Mesenchymal stem cell (in vitro differentiated cells and primary cell): Measurements from ENCODE around the gene OR2V1.
"Not testable (repeated sequence)": the region's sequence is repeated elsewhere in the genome, so short reads cannot be mapped to it uniquely, and the experiment has no call there.

Experiments
- DNase-seq: peaks from one replicate; pipeline ENCODE4 v3.0.0-alpha.2; 2013
- H2AFZ ChIP-seq: one replicate; pipeline ENCODE4 v1.6.1; 2013; ENCODE audit warnings: low read depth, mild to moderate bottlenecking, control low read depth, inconsistent platforms, low read length, moderate library complexity
- H2AK5ac ChIP-seq: 2 replicates; pipeline ENCODE4 v1.6.1; 2013; ENCODE audit warnings: low read length, moderate library complexity, mild to moderate bottlenecking, inconsistent platforms; ENCODE audit not compliant: severe bottlenecking
- H2BK120ac ChIP-seq: one replicate; pipeline ENCODE4 v1.6.1; 2013; ENCODE audit warnings: low read depth, mild to moderate bottlenecking, inconsistent platforms, low read length, moderate library complexity
- H2BK12ac ChIP-seq, 2 experiments: one replicate each; pipeline ENCODE4 v1.6.1; 2013; ENCODE audit warnings: inconsistent platforms in 2 of 2, low read length in 2 of 2, mild to moderate bottlenecking in 2 of 2, moderate library complexity in 2 of 2, control low read depth in 1 of 2
- H2BK15ac ChIP-seq: one replicate; pipeline ENCODE4 v1.6.1; 2013; ENCODE audit warnings: mild to moderate bottlenecking, low read depth, inconsistent platforms; ENCODE audit not compliant: poor library complexity, severe bottlenecking
- H2BK5ac ChIP-seq: 2 replicates; pipeline ENCODE4 v1.6.1; 2013; ENCODE audit warnings: low read depth, mild to moderate bottlenecking, low read length, control low read depth, inconsistent platforms; ENCODE audit not compliant: poor library complexity, severe bottlenecking
- H3K14ac ChIP-seq, 2 experiments: one replicate each; pipeline ENCODE4 v1.6.1; 2013; ENCODE audit warnings: inconsistent platforms in 2 of 2, low read length in 2 of 2, control low read depth in 1 of 2, mild to moderate bottlenecking in 1 of 2, moderate library complexity in 1 of 2
- H3K18ac ChIP-seq, 2 experiments: one replicate each; pipeline ENCODE4 v1.6.1; 2013; ENCODE audit warnings: inconsistent platforms in 2 of 2, low read length in 2 of 2, control low read depth in 1 of 2, low read depth in 1 of 2, mild to moderate bottlenecking in 1 of 2
- H3K23ac ChIP-seq, 2 experiments: one replicate each; pipeline ENCODE4 v1.6.1; 2013; ENCODE audit warnings: inconsistent platforms in 2 of 2, low read length in 2 of 2, mild to moderate bottlenecking in 2 of 2, moderate library complexity in 2 of 2, control low read depth in 1 of 2
- H3K27ac ChIP-seq: 2 replicates; pipeline ENCODE4 v1.5.1; 2013; ENCODE audit warnings: mild to moderate bottlenecking, moderate library complexity, low read length, control low read depth, inconsistent platforms; ENCODE audit not compliant: poor library complexity, severe bottlenecking
- H3K27me3 ChIP-seq, 2 experiments: 2 replicates each; pipeline versions ENCODE4 v1.6.1 to v1.7.0; 2013; ENCODE audit warnings: low read length in 2 of 2, mild to moderate bottlenecking in 2 of 2, moderate library complexity in 2 of 2, control low read depth in 1 of 2, inconsistent platforms in 1 of 2; ENCODE audit not compliant: control insufficient read depth in 1 of 2, insufficient read depth in 1 of 2
- H3K36me3 ChIP-seq, 2 experiments: 2 replicates each; pipeline versions ENCODE4 v1.6.1 to v1.7.0; 2013; ENCODE audit warnings: low read length in 2 of 2, control low read depth in 1 of 2, inconsistent platforms in 1 of 2, low read depth in 1 of 2, mild to moderate bottlenecking in 1 of 2; ENCODE audit not compliant: insufficient read depth in 2 of 2, control insufficient read depth in 1 of 2
- H3K4ac ChIP-seq, 2 experiments: one replicate each; pipeline ENCODE4 v1.6.1; 2013; ENCODE audit warnings: inconsistent platforms in 2 of 2, low read length in 2 of 2, mild to moderate bottlenecking in 2 of 2, moderate library complexity in 2 of 2, control low read depth in 1 of 2, low read depth in 1 of 2
- H3K4me1 ChIP-seq: 2 replicates; pipeline ENCODE4 v1.6.1; 2013; ENCODE audit warnings: low read depth, low read length, control low read depth; ENCODE audit not compliant: control insufficient read depth, insufficient read depth
- H3K4me2 ChIP-seq: 2 replicates; pipeline ENCODE4 v1.6.1; 2013; ENCODE audit warnings: low read length, mild to moderate bottlenecking, inconsistent platforms; ENCODE audit not compliant: poor library complexity, severe bottlenecking
- H3K4me3 ChIP-seq, 2 experiments: 2 replicates each; pipeline versions ENCODE4 v1.5.1 to v1.7.0; 2013; ENCODE audit warnings: low read length in 2 of 2, mild to moderate bottlenecking in 2 of 2, control low read depth in 1 of 2, low read depth in 1 of 2; ENCODE audit not compliant: insufficient read depth in 1 of 2
- H3K79me1 ChIP-seq: replicated peaks from 2 replicates; pipeline ENCODE4 v1.6.1; 2013; ENCODE audit warnings: mild to moderate bottlenecking, control low read depth, low read length, inconsistent platforms; ENCODE audit not compliant: poor library complexity, severe bottlenecking
- H3K9ac ChIP-seq: 2 replicates; pipeline ENCODE4 v1.7.0; 2013; ENCODE audit warnings: mild to moderate bottlenecking, low read length, moderate library complexity
- H3K9me3 ChIP-seq: 2 replicates; pipeline ENCODE4 v1.7.0; 2013; ENCODE audit warnings: mild to moderate bottlenecking, low read length; ENCODE audit not compliant: control insufficient read depth
- H4K8ac ChIP-seq: one replicate; pipeline ENCODE4 v1.6.1; 2013; ENCODE audit warnings: inconsistent platforms, mild to moderate bottlenecking, low read length, moderate library complexity
- H4K91ac ChIP-seq: one replicate; pipeline ENCODE4 v1.6.1; 2013; ENCODE audit warnings: mild to moderate bottlenecking, low read length, inconsistent platforms
- WGBS: methylation state at CpG from one replicate; pipeline ENCODE4 v1.1.7; 2013; ENCODE audit warnings: mixed read lengths; 5-methylcytosine and 5-hydroxymethylcytosine counted together

OR2V1 gene

DNA sequence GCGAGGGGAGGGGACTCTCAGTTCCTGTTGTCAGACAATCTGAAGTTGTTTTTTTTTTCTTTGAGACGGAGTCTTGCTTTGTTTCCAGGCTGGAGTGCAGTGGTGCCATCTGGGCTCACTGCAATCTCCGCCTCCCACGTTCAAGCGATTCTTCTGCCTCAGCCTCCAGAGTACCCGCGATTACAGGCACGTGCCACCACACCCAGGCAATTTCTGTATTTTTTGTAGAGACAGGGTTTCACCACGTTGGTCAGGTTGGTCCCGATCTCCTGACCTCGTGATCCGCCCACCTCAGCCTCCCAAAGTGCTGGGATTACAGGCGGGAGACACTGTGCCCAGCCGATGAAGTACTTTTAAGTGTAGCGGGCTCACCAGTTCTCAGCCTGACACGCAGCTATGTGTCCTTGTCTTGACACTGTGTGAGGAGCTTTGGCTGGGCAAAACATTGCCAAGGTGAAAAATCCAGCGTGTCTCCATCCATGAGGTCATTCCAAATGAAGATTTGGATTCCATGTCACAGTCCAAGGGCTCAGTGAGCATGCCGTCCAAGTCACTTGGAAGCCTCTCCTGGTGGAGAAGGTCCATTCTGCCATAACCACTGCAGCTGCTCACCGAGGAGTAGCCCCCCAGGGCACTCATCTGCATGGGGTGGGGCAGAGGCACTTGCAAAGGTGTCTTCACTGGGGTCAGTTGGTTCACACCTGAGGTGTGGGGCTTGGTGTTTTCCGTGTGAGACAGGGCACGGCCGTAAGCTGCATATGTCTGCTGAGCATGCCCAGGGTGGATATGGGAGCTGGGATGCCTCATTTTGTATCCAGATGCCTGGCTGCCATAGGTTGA, 32.0 kb downstream of the OR2V1 start:
- H2AFZ ChIP-seq = no peak overlapping the region
- peaks cover 13 to 18% of the 10 kb centered on the region in 2 experiments for H3K27me3 ChIP-seq
- H3K18ac ChIP-seq = no peak overlapping the region
- no peak overlapping the region for H3K4ac ChIP-seq
- whole genome bisulfite sequencing = 33% methylated on average over 21 of the region's 22 CpGs
- H4K91ac ChIP-seq = no peak overlapping the region
- H3K14ac ChIP-seq = no peak overlapping the region
- H3K4me2 ChIP-seq = no peak overlapping the region
- no peak for DNase-seq
- H2BK15ac ChIP-seq = no peak overlapping the region
- H3K4me1 ChIP-seq = no peaks in the 10 kb centered on the region
- no peak overlapping the region for H3K4me3 ChIP-seq
- no peaks in the 10 kb centered on the region for H3K79me1 ChIP-seq
- H3K9ac ChIP-seq = no peak overlapping the region
- H4K8ac ChIP-seq = no peak overlapping the region
- H3K27ac ChIP-seq = no peak overlapping the region
- no peak overlapping the region for H2BK12ac ChIP-seq
- no peak overlapping the region for H2BK120ac ChIP-seq
- H2BK5ac ChIP-seq = no peak overlapping the region
- H3K36me3 ChIP-seq = peaks cover 0 to 3% of the 10 kb centered on the region in 2 experiments
- H2AK5ac ChIP-seq = no peak overlapping the region
- no peaks in the 10 kb centered on the region for H3K9me3 ChIP-seq
- H3K23ac ChIP-seq = no peak overlapping the region

DNA sequence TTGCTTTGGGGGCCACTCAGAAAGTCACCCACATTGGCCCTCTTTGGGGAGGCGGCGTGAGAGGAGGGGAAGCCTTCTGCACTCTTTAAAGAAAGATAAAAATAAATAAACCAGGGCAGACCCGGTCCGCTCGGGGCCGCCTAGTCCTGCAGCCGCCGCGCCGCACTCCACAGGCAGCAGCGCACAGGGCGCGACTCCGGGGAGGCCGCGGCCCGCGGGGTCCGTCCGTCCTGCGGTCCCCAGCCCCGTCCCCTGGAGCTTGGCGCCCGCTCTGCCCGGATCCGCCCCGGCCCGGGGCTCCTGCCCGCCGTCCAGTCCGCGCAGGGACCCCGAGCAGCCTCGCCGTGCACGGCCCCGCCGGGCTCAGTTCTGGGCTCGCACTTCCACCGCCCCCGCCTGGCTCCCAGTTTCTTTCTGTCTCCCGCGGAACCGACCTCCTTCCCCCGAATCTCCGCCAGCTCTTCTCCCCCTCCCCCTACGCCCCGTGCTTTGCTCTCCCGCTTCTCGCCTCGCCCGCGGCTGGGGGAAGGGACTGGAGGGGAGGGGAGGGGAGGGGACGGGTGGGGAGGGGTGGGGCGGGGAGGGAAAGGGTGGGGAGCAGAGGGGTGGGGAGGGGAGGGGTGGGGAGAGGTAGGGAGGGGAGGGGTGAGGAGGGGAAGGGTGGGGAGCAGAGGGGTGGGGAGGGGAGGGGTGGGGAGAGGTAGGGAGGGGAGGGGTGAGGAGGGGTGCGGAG, 33.0 kb downstream of the OR2V1 start:
- H2BK12ac ChIP-seq, H2BK5ac ChIP-seq, H2AK5ac ChIP-seq, H4K8ac ChIP-seq, DNase-seq, H3K36me3 ChIP-seq, H2BK15ac ChIP-seq, H3K4me1 ChIP-seq, H3K23ac ChIP-seq, H3K27ac ChIP-seq, H3K4ac ChIP-seq, H3K4me2 ChIP-seq, H4K91ac ChIP-seq, H3K4me3 ChIP-seq, H2BK120ac ChIP-seq, H3K18ac ChIP-seq, H3K9me3 ChIP-seq, H3K79me1 ChIP-seq, H3K9ac ChIP-seq, H3K14ac ChIP-seq, H2AFZ ChIP-seq: not testable (repeated sequence)
- H3K27me3 ChIP-seq = peaks cover 13 to 18% of the 10 kb centered on the region in 2 experiments
- WGBS = no CpG with 5 or more reads among the region's 56 CpGs

DNA sequence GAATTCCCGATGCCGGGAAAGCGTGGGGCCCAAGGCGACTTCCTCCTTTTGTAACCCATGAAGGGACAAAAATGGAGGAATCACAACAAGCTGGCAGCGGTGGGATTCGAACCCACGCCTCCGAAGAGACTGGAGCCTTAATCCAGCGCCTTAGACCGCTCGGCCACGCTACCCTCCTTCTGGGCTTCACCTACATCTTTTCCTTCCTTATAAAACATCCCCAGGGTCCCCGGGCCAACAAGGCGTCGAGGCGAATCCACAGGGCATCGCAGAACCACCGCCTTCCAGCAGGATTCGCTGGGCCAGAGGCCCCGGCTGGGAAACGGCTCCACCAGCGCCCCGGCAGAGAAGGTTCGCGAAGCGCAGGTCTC, 33.6 kb downstream of the OR2V1 start:
- not testable (repeated sequence) for DNase-seq, H3K27ac ChIP-seq, H3K4me2 ChIP-seq, H3K23ac ChIP-seq, H2BK15ac ChIP-seq, H3K79me1 ChIP-seq, H2AFZ ChIP-seq, H3K4me3 ChIP-seq, H3K4ac ChIP-seq, H3K9me3 ChIP-seq, H3K9ac ChIP-seq, H3K4me1 ChIP-seq, H3K36me3 ChIP-seq, H4K8ac ChIP-seq, H3K14ac ChIP-seq, H4K91ac ChIP-seq, H2BK120ac ChIP-seq, H2BK5ac ChIP-seq, H3K18ac ChIP-seq, H2BK12ac ChIP-seq, H2AK5ac ChIP-seq
- no CpG with 5 or more reads among the region's 26 CpGs for WGBS
- peaks cover 13 to 18% of the 10 kb centered on the region in 2 experiments for H3K27me3 ChIP-seq

DNA sequence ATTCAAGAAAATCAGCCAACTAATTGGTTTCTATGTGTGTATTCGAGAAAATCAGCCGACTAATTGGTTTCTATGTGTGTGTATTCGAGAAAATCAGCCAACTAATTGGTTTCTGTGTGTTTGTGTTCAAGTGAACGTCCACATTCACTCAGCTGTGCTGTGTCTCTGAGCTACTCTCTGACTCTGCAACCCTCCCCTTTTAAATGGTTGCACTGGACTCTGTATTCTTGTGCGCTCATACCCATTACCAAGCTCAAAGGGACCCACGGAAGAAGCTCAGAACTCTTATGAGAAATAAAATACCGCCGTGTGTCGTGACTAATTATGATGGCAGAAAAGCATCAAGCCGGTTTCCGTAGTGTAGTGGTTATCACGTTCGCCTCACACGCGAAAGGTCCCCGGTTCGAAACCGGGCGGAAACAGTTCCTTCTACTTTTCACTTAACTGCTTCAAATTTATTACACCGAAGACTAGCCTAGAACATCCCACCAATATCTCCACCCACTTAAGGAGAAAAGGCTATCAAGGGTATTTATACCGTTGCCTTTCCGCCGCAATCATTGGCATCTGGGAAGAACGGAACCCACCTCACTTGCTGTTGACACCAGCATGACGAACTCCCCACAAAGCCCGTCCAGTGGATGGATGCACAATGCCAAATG, 34.1 kb downstream of the OR2V1 start:
- not testable (repeated sequence) for H2BK12ac ChIP-seq, H3K4me2 ChIP-seq, H3K4ac ChIP-seq, H3K4me1 ChIP-seq, H4K8ac ChIP-seq, H2BK5ac ChIP-seq, H4K91ac ChIP-seq, H3K27ac ChIP-seq, H2AK5ac ChIP-seq, DNase-seq, H2BK120ac ChIP-seq, H3K18ac ChIP-seq, H3K79me1 ChIP-seq, H3K36me3 ChIP-seq, H3K14ac ChIP-seq, H3K9ac ChIP-seq, H2AFZ ChIP-seq, H2BK15ac ChIP-seq, H3K9me3 ChIP-seq, H3K4me3 ChIP-seq, H3K23ac ChIP-seq
- H3K27me3 ChIP-seq = peaks cover 13 to 18% of the 10 kb centered on the region in 2 experiments
- no CpG with 5 or more reads among the region's 26 CpGs for WGBS
